ENCODE results near the gene ARHGAP25.

The ARHGAP25 gene

GRCh38 chr2:68744366-68744912 lies 9.8 kb downstream of the ARHGAP25 start:
- DNase-seq = no peak

- DNase-seq = peak; percentile 48 to 62
These were observed 10.4 kb downstream of the ARHGAP25 start for GRCh38 chr2:68745006-68745405.

- DNase-seq = no peak
These were observed 11.8 kb downstream of the ARHGAP25 start for GRCh38 chr2:68746408-68746807.

GRCh38 chr2:68747413-68747812 lies 12.8 kb downstream of the ARHGAP25 start:
- no peak for DNase-seq

GRCh38 chr2:68747900-68748299 lies 13.3 kb downstream of the ARHGAP25 start:
- DNase-seq = no peak

GRCh38 chr2:68748568-68748967 lies 14.0 kb downstream of the ARHGAP25 start:
- DNase-seq = no peak

GRCh38 chr2:68749345-68749744 lies 14.7 kb downstream of the ARHGAP25 start:
- DNase-seq = no peak

GRCh38 chr2:68750592-68751396 lies 16.2 kb downstream of the ARHGAP25 start:
- no peak for DNase-seq

- peak; percentile 95 to 97 for DNase-seq
These were observed 17.1 kb downstream of the ARHGAP25 start for GRCh38 chr2:68751397-68752339.

GRCh38 chr2:68753318-68753717 lies 18.7 kb downstream of the ARHGAP25 start:
- DNase-seq = peak in 1 of 2 experiments; percentile 7

- DNase-seq = no peak
These were observed 20.5 kb downstream of the ARHGAP25 start for GRCh38 chr2:68755071-68755470.

- no peak for DNase-seq
These were observed 21.6 kb downstream of the ARHGAP25 start for GRCh38 chr2:68756178-68756577.

- DNase-seq = no peak
These were observed 22.5 kb downstream of the ARHGAP25 start for GRCh38 chr2:68757081-68757480.

GRCh38 chr2:68762100-68762499 lies 27.5 kb downstream of the ARHGAP25 start:
- no peak for DNase-seq

- no peak for DNase-seq
These were observed 28.1 kb downstream of the ARHGAP25 start for GRCh38 chr2:68762665-68763064.

- no peak for DNase-seq
These were observed 29.6 kb downstream of the ARHGAP25 start for GRCh38 chr2:68764041-68764805.

GRCh38 chr2:68764806-68765311 lies 30.2 kb downstream of the ARHGAP25 start:
- DNase-seq = no peak

- no peak for DNase-seq
These were observed 31.2 kb downstream of the ARHGAP25 start for GRCh38 chr2:68765739-68766375.

- DNase-seq = peak; percentile 54 to 69
These were observed 31.8 kb downstream of the ARHGAP25 start for GRCh38 chr2:68766376-68766845.

GRCh38 chr2:68767031-68767961 lies 32.7 kb downstream of the ARHGAP25 start:
- DNase-seq = peak; percentile 37 to 45

- no peak for DNase-seq
These were observed 33.4 kb downstream of the ARHGAP25 start for GRCh38 chr2:68767996-68768395.
